ENCODE results near the gene ATP4B. TPM values are rescaled to one million over a fixed set of nuclear protein-coding genes. Genes with fewer than 3 reads are reported as not detected.

The ATP4B gene
- total RNA-seq, 6 experiments from 2014 or later = not detected

GRCh38 chr13:113669755-113670341, 11.8 kb upstream of the ATP4B start:
- no peak overlapping the region for H3K27ac ChIP-seq
- H3K36me3 ChIP-seq = no peaks in the 10 kb centered on the region
- H3K27me3 ChIP-seq = no peaks in the 10 kb centered on the region
- no peak for ATAC-seq
- H3K4me1 ChIP-seq = no peaks in the 10 kb centered on the region
- intact Hi-C loops (cut with DNase I) = no loop called here
- DNase-seq = peak in 2 of 3 donors; percentile 29 to 41
- H3K9me3 ChIP-seq = no peaks in the 10 kb centered on the region
- WGBS (ENCODE audit: insufficient coverage, low coverage, low lambda C conversion rate, missing lambda C conversion rate) = 67% methylated on average over 3 of the region's 21 CpGs
- no peak overlapping the region for H3K4me3 ChIP-seq
- TF ChIP-seq POLR2A (IDR thresholded peaks at IDR 0.05) (no peak), CTCF (IDR thresholded peaks at IDR 0.05) (no peak)

GRCh38 chr13:113669231-113669754, 11.3 kb upstream of the ATP4B start:
- TF ChIP-seq CTCF (IDR thresholded peaks at IDR 0.05) (no peak), POLR2A (IDR thresholded peaks at IDR 0.05) (no peak)
- H3K9me3 ChIP-seq = no peaks in the 10 kb centered on the region
- H3K4me1 ChIP-seq = no peaks in the 10 kb centered on the region
- H3K27me3 ChIP-seq = no peaks in the 10 kb centered on the region
- ATAC-seq = no peak
- WGBS (ENCODE audit: insufficient coverage, low coverage, low lambda C conversion rate, missing lambda C conversion rate) = 71% methylated on average over 7 of the region's 13 CpGs
- no peak overlapping the region for H3K4me3 ChIP-seq
- intact Hi-C loops (cut with DNase I) = no loop called here
- DNase-seq = peak in 2 of 3 donors; percentile 23 to 25
- no peaks in the 10 kb centered on the region for H3K36me3 ChIP-seq
- no peak overlapping the region for H3K27ac ChIP-seq

GRCh38 chr13:113668491-113668971, 10.5 kb upstream of the ATP4B start:
- intact Hi-C loops (cut with DNase I) = no loop called here
- Histone ChIP-seq H3K4me3 (no peak overlapping the region), H3K27me3 (no peaks in the 10 kb centered on the region), H3K4me1 (no peaks in the 10 kb centered on the region), H3K36me3 (no peaks in the 10 kb centered on the region), H3K9me3 (no peaks in the 10 kb centered on the region), H3K27ac (no peak overlapping the region)
- ATAC-seq (no peak), DNase-seq (peak in 2 of 3 donors; percentile 32 to 46)
- TF ChIP-seq POLR2A (IDR thresholded peaks at IDR 0.05) (no peak), CTCF (IDR thresholded peaks at IDR 0.05) (no peak)
- 48% methylated on average over 7 of the region's 24 CpGs for WGBS (ENCODE audit: insufficient coverage, low coverage, low lambda C conversion rate, missing lambda C conversion rate)

- H3K9me3 ChIP-seq = no peaks in the 10 kb centered on the region
- TF ChIP-seq CTCF (IDR thresholded peaks at IDR 0.05) = no peak
- no peak for TF ChIP-seq POLR2A (IDR thresholded peaks at IDR 0.05)
- H3K4me3 ChIP-seq = no peak overlapping the region
- WGBS (ENCODE audit: insufficient coverage, low coverage, low lambda C conversion rate, missing lambda C conversion rate) = 70% methylated on average over 7 of the region's 29 CpGs
- H3K27ac ChIP-seq = no peak overlapping the region
- intact Hi-C loops (cut with DNase I) = no loop called here
- H3K27me3 ChIP-seq = no peaks in the 10 kb centered on the region
- H3K4me1 ChIP-seq = no peaks in the 10 kb centered on the region
- ATAC-seq = no peak
- DNase-seq = peak in 2 of 3 donors; percentile 37 to 41
- no peaks in the 10 kb centered on the region for H3K36me3 ChIP-seq
These were observed 9.9 kb upstream of the ATP4B start for GRCh38 chr13:113667771-113668490.
